ENCODE data around the gene PRSS57. TPM values are rescaled to one million over a fixed set of nuclear protein-coding genes. Genes with fewer than 3 reads are reported as not detected.

PRSS57 gene
- total RNA-seq, 2 donors from 2014 or later, result not detected

DNA sequence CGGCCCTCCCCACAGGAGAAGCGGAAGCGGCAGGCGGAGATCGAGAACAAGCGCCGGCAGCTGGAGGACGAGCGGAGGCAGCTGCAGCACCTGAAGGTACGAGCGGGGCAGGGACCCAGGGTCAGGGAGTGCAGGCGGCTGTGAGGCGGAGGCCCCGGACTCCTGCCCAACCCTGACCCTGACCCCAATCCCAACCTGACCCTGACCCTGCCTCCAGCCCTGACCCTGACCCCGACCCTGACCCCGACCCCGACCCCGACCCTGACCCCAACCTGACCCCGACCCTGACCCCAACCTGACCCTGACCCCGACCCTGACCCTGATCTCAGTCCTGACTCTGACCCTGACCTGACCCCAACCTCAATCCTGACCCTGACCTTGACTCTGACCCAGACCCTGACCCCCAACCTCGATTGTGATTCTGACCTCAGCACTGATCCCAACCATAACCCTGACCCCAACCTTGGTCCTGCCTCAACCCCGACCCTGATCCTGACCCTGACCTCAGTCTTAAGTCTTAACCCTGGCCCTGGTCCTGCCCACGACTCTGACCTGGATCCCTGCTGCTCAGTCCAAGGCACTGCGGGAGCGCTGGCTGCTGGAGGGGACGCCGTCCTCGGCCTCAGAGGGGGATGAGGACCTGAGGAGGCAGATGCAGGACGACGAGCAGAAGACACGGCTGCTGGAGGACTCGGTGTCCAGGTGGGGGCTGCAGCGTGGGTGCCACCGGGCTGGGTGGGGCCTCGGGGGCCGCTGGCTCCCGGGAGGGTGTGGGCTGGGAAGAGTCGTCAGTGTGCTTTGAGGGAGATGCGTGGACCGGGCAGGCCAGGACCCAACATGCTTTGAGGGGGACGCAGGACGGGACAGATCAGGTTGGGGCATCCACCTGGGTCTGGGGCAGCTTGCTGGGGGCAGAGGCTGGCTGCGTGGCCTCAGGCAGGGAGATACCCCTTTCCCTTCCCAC is 32.0 kb upstream of the PRSS57 start:
- intact Hi-C loops (cut with DNase I), result loop anchor here in 1 of 2 donors (10.0 kb wide), 1 partner anchor 142 kb away; the partner anchor contains the start of gene HCN2

DNA sequence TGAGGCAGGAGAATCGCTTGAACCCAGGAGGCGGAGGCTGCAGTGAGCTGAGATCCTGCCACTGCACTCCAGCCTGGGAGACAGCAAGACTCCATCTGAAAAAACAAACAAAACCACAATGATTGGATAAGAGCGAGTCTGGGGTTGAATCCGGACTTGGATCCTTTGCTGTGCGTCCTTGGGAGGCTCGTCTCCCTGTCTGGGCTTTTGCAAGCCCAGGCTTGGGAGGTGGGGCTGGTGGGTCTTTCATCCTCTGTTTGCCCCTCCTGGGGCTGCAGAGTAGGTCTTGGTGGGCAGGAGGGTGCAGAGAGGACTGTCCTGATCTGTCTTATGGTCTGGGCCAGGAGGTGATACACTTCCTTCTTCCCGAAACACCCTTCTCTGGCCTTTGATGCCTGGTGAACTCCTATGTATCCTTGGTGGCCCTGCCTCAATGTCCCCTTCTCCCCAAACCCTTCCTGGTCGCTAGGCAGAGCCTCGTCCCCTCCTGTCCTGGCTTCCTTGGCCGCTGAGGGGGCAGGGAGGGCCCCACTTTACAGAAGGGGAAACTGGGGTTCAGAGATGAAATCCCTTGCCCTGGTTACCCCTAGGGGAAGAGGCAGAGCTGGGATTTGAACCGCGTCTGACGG is 30.3 kb upstream of the PRSS57 start:
- no peak for DNase-seq (ENCODE audit: low spot score)
- intact Hi-C loops (cut with DNase I), result loop anchor here in 1 of 2 donors (10.0 kb wide), 1 partner anchor 141 kb away; the partner anchor contains the start of gene HCN2

More for the DNA sequence above, 32.0 kb upstream of the PRSS57 start:
- DNase-seq (ENCODE audit: low spot score), result no peak

DNA sequence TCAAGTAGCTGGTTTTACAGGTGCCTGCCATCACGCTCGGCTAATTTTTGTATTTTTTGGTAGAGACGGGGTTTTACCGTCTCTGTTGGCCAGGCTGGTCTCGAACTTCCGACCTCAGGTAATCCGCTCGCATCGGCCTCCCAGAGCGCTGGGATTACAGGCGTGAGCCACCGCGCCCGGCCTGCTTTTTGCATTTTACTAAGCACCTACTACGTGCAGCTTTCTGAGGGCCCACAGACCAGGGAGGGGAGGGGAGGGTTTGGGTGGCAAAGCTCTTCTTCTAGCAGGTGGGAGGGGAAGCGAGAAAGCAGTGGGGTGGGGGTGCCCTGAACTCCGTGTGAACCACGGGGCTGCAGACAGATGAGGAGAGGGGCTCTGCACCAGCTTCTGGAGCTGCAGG is 28.5 kb upstream of the PRSS57 start:
- intact Hi-C loops (cut with DNase I), result loop anchor here in 1 of 2 donors (10.0 kb wide), 1 partner anchor 139 kb away; the partner anchor contains the start of gene HCN2
- DNase-seq (ENCODE audit: low spot score), result no peak

DNA sequence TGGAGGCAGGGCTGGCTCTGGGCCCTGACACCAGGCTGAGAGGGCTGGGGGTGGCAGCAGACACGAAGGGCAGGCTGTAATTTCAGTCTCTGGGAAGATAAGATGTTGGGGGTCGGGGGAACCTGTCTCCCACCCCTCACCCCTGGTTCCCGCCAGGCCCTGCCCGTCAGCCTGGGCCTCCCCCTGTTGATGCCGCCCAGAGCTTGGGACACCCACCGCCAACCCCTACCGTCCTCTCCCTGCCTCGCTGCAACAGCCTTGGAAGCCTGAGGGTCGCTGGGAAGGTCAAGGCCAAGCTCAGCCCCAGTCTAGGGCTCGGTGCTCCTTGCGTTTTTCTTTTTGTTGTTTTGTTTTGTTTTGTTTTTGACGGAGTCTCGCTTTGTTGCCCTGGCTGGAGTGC is 28.0 kb upstream of the PRSS57 start:
- intact Hi-C loops (cut with DNase I), result loop anchor here in 1 of 2 donors (10.0 kb wide), 1 partner anchor 138 kb away; the partner anchor contains the start of gene HCN2
- no peak for DNase-seq (ENCODE audit: low spot score)

DNA sequence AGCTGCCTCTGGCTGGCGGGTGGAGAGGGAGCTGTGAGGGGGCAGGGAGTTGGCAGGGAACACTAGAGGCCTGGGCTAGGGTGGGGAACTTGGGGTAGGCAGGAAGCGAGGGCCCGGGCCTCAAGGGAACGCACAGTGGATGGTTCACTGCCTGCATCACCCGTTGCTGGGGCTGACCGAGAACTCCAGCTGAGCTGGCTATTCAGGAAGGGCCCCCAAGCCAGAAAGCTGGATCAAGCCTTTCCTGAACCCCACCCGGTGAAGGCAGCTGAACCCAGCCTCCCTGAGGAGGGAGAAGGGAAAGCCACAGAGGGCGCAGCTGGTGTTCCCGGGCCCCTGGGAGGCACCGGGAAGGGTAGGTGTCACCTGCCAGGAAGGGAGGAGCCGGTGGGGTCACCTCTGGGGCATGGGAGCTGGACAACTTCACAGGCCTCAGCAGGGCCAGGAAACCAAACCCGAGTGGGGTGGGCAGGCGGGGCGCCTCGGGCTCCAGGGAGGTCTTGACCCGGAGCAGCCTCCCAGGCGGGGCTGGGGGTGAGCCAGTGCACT is 27.4 kb upstream of the PRSS57 start:
- no peak for DNase-seq (ENCODE audit: low spot score)
- intact Hi-C loops (cut with DNase I), result loop anchor here in 1 of 2 donors (10.0 kb wide), 1 partner anchor 138 kb away; the partner anchor contains the start of gene HCN2

DNA sequence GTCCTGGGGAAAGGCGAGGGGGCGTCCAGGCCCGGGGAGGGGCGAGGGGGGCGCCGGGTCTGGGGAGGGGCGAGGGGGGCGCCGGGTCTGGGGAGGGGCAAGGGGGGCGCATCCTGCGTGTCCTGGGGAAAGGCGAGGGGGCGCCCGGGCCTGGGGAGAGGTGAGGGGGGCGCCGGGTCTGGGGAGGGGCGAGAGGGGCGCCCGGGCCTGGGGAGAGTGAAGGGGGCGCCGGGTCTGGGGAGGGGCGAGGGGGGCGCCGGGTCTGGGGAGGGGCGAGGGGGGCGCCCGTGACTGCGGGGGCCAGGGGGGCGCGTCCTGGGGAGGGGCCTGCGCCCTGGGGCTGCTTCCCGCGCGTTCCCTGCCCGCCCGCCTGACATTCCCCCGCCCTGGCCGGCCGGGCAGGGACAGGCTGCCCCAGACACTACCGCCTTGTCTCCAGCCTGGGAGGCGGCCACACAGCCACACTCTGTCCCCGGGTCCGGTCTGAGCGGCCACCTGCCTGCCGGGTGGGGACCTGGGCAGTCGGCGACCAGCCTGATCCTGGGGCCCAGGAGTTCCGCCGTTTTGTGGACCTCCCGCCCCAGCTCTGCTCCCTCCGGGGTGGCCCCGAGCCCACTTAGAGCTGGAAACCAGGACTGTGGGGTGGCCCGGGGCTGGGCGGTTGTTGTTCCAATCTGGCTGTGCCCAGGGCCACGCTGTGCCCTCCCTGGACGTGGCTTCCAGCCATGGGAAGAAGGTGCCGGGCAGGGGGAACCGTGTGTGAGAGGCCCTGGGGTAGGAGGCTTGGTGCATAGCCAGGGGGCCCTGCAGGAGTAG is 25.3 kb upstream of the PRSS57 start:
- no peak for DNase-seq (ENCODE audit: low spot score)

DNA sequence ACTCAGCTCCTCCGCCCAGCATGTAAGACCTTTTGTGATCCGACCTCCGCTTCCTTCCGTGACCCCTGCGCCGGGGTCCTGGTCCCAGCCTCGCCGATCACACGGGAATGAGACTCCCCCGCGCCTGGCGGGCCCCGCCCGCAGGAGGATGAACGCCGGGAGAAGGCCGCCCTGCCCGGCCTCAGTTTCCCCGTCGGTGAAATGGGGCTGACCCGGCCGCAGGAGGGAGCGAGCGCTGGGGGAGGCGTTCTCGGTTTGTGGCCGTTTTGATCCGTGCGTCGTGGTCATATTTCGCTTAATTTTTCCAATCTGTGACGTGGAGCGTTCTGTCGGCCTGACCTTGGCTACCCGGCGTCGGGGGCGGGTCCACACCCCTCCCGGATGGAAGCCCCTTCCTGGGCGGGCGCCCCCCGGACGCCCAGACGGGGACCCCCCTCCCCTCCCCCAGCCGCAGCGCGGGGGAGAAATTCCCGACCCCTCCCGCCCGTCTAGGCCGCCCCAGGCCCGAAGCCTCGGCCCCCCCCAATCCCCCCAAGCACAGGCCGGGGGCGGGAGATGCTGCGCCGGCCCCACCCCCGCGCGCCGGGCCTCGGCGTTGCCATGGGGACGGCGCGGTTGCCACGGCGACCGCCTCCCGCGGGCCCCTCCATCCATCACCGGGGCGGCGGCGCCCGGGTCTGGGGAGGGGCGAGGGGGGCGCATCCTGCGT is 24.5 kb upstream of the PRSS57 start:
- intact Hi-C loops (cut with DNase I), result loop anchor here in 1 of 2 donors (10.0 kb wide), 1 partner anchor 135 kb away; the partner anchor contains the start of gene HCN2
- no peak for DNase-seq (ENCODE audit: low spot score)

More for the DNA sequence above, 25.3 kb upstream of the PRSS57 start:
- intact Hi-C loops (cut with DNase I), result loop anchor here in 1 of 2 donors (10.0 kb wide), 1 partner anchor 136 kb away; the partner anchor contains the start of gene HCN2

DNA sequence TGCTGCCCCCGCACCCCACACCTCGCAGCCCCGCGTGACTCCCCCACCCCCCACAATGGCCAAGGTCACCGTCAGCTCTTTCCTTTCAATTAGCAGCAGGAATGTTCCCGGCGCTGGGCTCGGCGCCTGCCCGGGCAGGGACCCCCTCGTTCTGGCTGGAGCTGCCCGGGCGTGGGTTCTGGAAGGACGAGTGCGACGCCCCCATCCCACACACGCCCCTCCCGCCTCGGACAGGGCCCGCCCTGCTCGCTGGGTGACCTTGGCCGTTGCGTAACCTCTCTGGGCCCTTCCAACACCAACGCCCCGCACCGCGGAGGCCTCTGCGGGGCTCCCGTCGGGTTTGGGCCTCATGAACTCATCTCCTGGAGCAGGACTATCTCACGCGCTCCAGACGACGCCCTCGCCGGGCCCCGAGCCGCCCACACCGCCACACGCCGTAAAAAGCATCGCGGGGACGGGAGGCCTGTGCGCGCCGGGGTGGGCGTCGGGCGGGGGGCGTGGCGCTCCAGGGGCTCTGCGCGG is 23.8 kb upstream of the PRSS57 start:
- intact Hi-C loops (cut with DNase I), result no loop called here
- peak; percentile 95 for DNase-seq (ENCODE audit: low spot score)

DNA sequence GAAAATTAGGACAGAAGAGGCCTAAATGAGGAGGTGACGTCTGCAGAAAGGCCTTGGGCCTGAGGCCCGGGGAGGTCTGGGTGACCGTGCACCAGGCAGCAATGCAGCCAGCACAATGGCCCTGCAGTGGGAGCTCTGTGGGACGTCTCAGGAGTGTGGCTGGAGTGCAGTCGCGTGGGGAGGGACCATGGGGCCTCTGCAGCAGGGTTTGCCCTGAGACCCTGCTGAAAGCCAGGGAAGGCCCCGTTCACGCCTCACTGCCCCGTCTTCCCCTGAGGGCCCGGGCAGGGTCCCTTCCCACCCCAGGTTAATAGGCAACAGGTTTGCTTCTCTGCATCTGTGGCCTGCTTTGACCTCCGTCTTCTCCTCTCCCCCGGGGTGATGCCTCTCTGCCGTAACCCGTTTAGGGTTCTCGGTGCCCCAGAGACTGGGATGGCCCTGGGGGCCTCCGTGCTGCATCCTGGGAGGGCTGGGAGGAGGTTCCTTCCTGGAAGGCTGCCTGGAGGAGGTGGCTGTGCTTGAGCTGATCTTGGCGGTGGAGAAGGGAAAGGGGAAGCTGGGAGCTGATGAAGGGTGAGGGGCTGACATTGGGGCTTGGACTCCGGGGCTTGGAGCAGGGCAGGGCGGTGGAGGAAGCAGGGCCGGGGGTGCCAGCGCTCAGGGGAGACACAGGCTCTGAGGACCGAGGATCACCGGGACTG is 23.1 kb upstream of the PRSS57 start:
- no peak for DNase-seq (ENCODE audit: low spot score)
- intact Hi-C loops (cut with DNase I), result no loop called here

DNA sequence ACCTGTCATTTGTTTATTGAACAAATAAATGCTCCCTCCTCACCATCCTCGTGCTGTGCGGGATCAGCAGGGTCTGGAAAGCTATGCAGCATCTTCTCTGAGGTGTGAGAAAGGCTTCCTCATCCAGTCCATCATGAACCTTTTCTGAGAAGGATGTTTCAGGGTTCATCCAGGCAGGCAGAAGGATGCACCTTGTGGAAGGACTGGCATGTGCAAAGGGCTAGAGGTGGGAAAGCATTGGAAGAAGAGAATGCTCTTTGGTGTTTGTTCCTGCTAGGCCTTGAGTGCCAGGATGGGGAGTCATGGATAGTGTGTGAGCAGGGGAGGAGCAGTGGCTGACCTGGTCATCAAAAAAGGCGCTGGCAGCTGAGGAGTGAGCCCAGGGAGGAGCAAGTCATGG is 20.1 kb upstream of the PRSS57 start:
- intact Hi-C loops (cut with DNase I), result no loop called here

DNA sequence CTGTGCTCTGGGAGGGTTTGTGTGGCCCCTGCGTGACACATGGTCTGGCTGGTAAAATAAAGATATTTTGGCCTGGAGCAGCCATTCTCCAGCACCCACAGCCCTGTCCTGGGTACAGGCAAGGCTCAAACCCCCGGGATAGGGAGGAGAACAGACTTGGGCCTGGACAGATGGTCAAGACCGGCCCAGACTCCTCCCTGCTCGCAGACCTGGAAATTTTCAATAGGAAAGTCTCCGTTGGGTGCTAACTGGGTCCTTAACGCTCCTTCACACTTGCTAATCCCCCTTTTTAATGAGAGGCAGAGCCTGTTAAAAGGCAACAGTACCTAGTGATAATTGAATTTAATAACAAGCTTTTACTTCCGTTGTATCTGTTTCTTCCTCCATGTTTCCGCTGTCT is 16.0 kb upstream of the PRSS57 start:
- intact Hi-C loops (cut with DNase I), result no loop called here

More for the DNA sequence above, 20.1 kb upstream of the PRSS57 start:
- no peak for DNase-seq (ENCODE audit: low spot score)

DNA sequence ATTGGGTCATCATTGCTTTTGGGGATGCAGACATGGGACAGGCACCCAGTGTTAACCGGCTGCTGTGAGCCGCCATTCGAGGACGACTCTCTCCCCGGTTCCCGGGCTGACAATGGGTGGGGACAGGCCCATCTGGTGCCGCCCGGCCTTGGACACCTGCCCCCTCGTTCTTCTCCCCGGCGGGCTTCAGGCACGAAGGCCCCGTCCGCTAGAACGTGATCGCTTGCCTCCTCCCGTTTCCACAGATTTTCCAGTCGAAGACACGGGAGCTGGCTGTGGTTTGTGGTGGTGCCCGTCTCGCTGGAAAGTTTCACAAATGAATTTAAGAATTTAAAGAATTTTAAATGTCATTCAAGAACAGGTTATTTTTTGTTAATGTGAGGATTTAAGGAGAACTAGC is 15.5 kb upstream of the PRSS57 start:
- no peak for DNase-seq (ENCODE audit: low spot score)
- intact Hi-C loops (cut with DNase I), result no loop called here

More for the DNA sequence above, 16.0 kb upstream of the PRSS57 start:
- no peak for DNase-seq (ENCODE audit: low spot score)

DNA sequence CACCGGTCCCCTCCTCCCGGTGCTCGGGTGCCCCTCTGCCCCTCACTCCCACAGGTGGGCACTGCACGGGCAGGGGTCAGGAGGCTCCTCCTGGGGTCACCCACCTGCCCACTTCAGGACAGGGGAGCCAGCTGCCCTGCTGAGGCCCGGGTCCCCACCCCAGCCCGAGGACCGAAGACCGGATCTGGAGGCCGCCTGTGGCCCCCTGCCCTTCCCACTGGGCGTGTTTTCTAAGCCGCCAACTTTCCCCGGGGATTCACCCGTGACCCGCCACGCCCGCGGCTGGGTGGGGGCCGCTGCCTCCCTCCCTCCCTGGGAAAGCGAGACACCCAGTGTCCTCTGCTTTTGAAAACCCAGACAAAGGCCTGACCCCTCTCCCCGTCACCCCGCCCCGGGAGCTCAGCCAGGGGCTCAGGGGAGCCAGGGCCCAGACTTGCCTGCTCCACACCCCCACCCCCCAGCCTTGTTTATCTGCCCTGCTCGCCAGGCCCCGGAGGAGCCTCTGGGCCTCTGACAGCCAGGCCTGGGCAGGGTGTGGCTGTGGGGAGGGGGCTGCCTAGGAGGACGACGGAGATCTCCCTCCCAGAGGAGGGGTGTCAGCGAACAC is 14.8 kb upstream of the PRSS57 start:
- intact Hi-C loops (cut with DNase I), result no loop called here
- DNase-seq (ENCODE audit: low spot score), result peak; percentile 93

DNA sequence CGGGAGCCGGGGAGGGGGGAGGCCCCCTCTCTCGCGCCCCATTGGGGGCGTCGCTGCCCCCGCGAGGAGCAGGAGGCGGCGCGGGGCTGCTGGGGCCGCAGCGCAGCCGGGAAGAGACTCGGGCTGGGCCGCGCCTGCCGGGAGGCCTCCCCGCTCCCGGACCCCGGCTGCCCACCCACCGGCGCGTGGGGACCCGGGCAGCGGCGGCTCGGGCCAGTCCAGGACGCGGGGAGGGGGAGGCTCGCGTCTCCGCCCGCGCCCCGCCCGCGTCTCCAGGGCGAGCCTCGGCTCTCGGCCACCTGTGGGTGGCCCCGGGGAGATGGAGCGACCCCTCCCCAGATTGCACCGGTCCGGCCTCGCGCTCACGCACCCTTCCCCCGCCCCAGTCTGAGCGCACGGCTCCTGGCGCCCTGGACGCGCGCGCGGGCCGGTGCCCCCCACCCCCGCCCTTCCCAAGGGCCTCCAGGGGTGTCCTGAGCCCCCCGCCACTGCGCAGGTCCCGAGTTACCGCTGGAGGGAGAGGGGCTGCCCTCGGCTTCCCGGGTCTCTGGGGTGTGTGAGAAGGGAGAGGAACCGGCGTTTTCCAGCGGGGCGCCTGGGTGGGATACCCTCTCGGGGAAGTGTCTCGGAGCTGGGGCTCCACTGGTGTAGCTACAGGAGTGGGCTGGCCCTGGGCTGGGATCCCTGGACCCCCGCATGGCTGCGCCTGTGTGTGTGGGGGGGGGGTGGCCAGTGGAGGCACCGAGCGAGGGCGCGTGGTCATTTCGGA is 14.1 kb upstream of the PRSS57 start:
- no peak for DNase-seq (ENCODE audit: low spot score)
- intact Hi-C loops (cut with DNase I), result no loop called here

DNA sequence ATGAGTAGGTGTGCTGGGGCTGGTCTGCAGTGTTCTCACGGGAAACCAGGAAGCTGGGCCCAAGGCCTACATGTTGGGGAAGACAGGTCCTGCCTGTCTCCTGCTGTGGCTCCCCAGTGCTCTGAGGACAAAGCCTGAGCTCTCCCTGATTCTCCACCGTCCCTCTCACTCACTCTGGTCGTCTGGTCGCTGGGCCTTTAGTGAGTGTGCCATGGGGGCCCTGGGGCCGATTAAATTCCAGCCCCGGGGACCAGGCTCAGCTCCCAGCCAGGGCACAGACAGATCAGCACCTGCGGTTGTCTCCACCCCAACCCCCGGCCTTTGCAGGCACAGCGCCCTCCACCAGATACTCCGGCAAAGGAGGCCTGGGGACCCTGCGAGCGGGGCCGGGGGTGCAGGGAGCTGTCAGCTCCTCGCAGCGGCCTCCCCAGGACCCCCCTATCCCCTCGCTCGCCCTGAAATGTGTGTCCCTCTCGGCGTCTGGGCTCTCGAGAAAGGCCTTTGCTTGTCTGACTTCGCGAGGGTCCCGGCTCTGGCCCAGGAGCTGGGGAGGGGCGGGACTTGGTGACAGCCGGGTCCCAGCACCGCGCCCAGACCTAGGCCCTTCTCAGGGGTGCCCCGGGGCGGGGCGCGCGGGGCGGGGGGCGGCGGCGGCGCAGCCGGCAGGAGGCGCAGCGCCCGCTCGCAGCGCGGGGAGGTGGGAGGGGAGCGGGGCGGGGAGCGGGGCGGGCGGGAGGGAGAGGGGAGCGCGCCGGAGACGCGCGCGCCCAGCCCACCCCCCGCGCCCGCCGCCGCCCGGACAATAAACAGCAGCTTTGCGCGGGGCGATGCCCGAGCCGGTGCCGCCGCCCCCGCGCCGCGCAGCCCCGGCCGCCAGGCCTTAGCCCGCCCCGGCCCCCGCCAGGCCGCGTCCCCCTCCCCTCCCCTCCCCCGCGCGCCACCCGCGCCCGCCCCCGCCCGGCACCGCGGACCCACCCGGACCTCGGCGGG is 13.2 kb upstream of the PRSS57 start, which contains the start of gene PALM:
Gene PALM (plus strand): TSS at position 782 of the 990 bp plus-strand sequence. CDS start 212 bp downstream, outside the sequence.
- intact Hi-C loops (cut with DNase I), result no loop called here
- DNase-seq (ENCODE audit: low spot score), result no peak

Data from posterior vena cava (tissue), 2 donors.